HepG2 (cell line): Measurements from ENCODE around the gene OR1J1. TPM values are rescaled to one million over a fixed set of nuclear protein-coding genes. Genes with fewer than 3 reads are reported as not detected.

Experiments used
- ATAC-seq: fragments of 200-7000 bp; cut with Tn5 transposase; 3 replicates; pipeline ENCODE4 v1.9.1; 2020; ENCODE audit warnings: mild to moderate bottlenecking, moderate library complexity
- BruUV-seq: library from RNA; stranded (reverse); fragments of 400-500 nt; replicated peaks from 2 replicates; lab custom pipeline; 2021; lab: Mats Ljungman, UMichigan
- CTCF ChIA-PET: fragments of 300-600 bp; formaldehyde crosslinking; extraction: SDS; loops from one replicate; lab custom pipeline; 2021; ENCODE audit warnings: low total read pairs, inconsistent platforms, low intra/inter-chr PET ratio; lab: Yijun Ruan, JAX
- POLR2A ChIA-PET: fragments of 350-600 bp; sonication (Branson Sonifier 250); formaldehyde crosslinking; loops from one replicate; lab custom pipeline; 2020; ENCODE audit warnings: antibody characterized with exemption, inconsistent platforms; lab: Yijun Ruan, JAX
- DNase-seq: peaks from one replicate; pipeline ENCODE4 v3.0.0-alpha.2; 2015; ENCODE audit warnings: low spot score
- FAIRE-seq: peaks from 3 replicates; lab custom pipeline; 2011; peaks lifted over from hg19 to GRCh38; lab: Jason Lieb, UNC
- H2AFZ ChIP-seq: one replicate; pipeline ENCODE4 v1.6.1; 2011; ENCODE audit warnings: low read length, inconsistent platforms
- H3K27ac ChIP-seq: fragments of 300-600 bp; 3 replicates; pipeline ENCODE4 v1.8.0; 2011; ENCODE audit warnings: mixed run types, mild to moderate bottlenecking, mixed read lengths, low read length, inconsistent platforms; ENCODE audit not compliant: insufficient read depth; ENCODE audit errors: extremely low read length
- H3K27me3 ChIP-seq, 2 experiments: fragments of 200-600 bp in 1 of 2; 2 replicates in 1 of 2; 3 replicates in 1 of 2; pipeline versions ENCODE4 v1.6.0 to v1.8.0; 2011; ENCODE audit warnings: low read length in 2 of 2, mild to moderate bottlenecking in 2 of 2, moderate library complexity in 2 of 2, inconsistent platforms in 1 of 2; ENCODE audit not compliant: insufficient read depth in 2 of 2, control insufficient read depth in 1 of 2
- H3K36me3 ChIP-seq, 2 experiments: fragments of 200-600 bp in 1 of 2; replicated peaks in 1 of 2; 2 replicates in 1 of 2; 3 replicates in 1 of 2; pipeline versions ENCODE4 v1.5.1 to v1.8.0; 2011; ENCODE audit warnings: low read length in 2 of 2, inconsistent platforms in 1 of 2; ENCODE audit not compliant: insufficient read depth in 2 of 2, control insufficient read depth in 1 of 2
- H3K4me1 ChIP-seq: 2 replicates; pipeline ENCODE4 v1.5.1; 2012; ENCODE audit warnings: low read length, inconsistent platforms; ENCODE audit not compliant: insufficient read depth
- H3K4me2 ChIP-seq: 2 replicates; pipeline ENCODE4 v1.6.0; 2011; ENCODE audit warnings: low read depth, low read length, inconsistent platforms
- H3K4me3 ChIP-seq, 3 experiments: fragments of 200-600 bp in 1 of 3; sonication (generic), shearing (Covaris generic) in 1 of 3; replicated peaks in 1 of 3; 2 replicates each; pipeline ENCODE4 v1.5.1; 2011 to 2016; ENCODE audit warnings: low read length in 3 of 3, inconsistent platforms in 2 of 3, low read depth in 2 of 3, mild to moderate bottlenecking in 2 of 3, control low read depth in 1 of 3, mixed read lengths in 1 of 3; ENCODE audit not compliant: insufficient read depth in 1 of 3
- H3K79me2 ChIP-seq: one replicate; pipeline ENCODE4 v1.6.1; 2011; ENCODE audit warnings: low read length, inconsistent platforms; ENCODE audit not compliant: insufficient read depth
- H3K9ac ChIP-seq: 2 replicates; pipeline ENCODE4 v1.6.0; 2011; ENCODE audit warnings: mild to moderate bottlenecking, low read depth, low read length, inconsistent platforms; ENCODE audit not compliant: insufficient read depth
- H3K9me3 ChIP-seq: 2 replicates; pipeline ENCODE4 v1.5.1; 2012; ENCODE audit warnings: mild to moderate bottlenecking, low read length
- H4K20me1 ChIP-seq: 2 replicates; pipeline ENCODE4 v1.6.0; 2011; ENCODE audit warnings: inconsistent platforms, mild to moderate bottlenecking, low read length, moderate library complexity; ENCODE audit not compliant: insufficient read depth
- FOXM1 ChIP-seq: sonication (generic); formaldehyde crosslinking; IDR thresholded peaks from 2 replicates; pipeline ENCODE4 v1.5.0; 2020; ENCODE audit warnings: missing genetic modification reagents
- HNRNPLL ChIP-seq: fragments of 200-400 bp; formaldehyde crosslinking; IDR thresholded peaks from 2 replicates; pipeline ENCODE4 v1.6.1; 2017; ENCODE audit warnings: mild to moderate bottlenecking, low read depth, low read length; ENCODE audit not compliant: poor library complexity, severe bottlenecking
- MYC ChIP-seq: sonication (generic); formaldehyde crosslinking; IDR thresholded peaks from 2 replicates; pipeline ENCODE4 v1.9.0; 2021; ENCODE audit warnings: missing genetic modification reagents, borderline replicate concordance
- NCOA1 ChIP-seq: sonication (generic); formaldehyde crosslinking; IDR thresholded peaks from 2 replicates; pipeline ENCODE4 v1.9.0; 2021; ENCODE audit warnings: missing genetic modification reagents
- PLRG1 ChIP-seq: fragments of 450-650 bp; conservative IDR thresholded peaks from 2 replicates; pipeline ENCODE4 v1.6.1; 2016
- SOX5 ChIP-seq: IDR thresholded peaks from 2 replicates; pipeline ENCODE4 v1.6.1; 2016; ENCODE audit warnings: borderline replicate concordance
- THAP11 ChIP-seq: IDR thresholded peaks from 2 replicates; pipeline ENCODE4 v1.6.1; 2016; ENCODE audit warnings: missing biosample characterization, missing genetic modification reagents
- ZFAT ChIP-seq: sonication (generic); formaldehyde crosslinking; conservative IDR thresholded peaks from 2 replicates; pipeline ENCODE4 v1.8.1; 2023; ENCODE audit warnings: missing genetic modification reagents, inconsistent platforms
- ZMAT3 ChIP-seq: sonication (generic); formaldehyde crosslinking; conservative IDR thresholded peaks from 2 replicates; pipeline ENCODE4 v1.7.0; 2021; ENCODE audit warnings: missing genetic modification reagents
- ZNF101 ChIP-seq: sonication (generic); formaldehyde crosslinking; IDR thresholded peaks from 2 replicates; pipeline ENCODE4 v1.4.0; 2020; ENCODE audit warnings: mild to moderate bottlenecking, low read depth, missing genetic modification reagents, borderline replicate concordance
- ZNF143 ChIP-seq: sonication (generic); formaldehyde crosslinking; IDR thresholded peaks from 2 replicates; pipeline ENCODE4 v1.4.0; 2020; ENCODE audit warnings: missing genetic modification reagents
- ZNF30 ChIP-seq: sonication (generic); formaldehyde crosslinking; IDR thresholded peaks from 2 replicates; pipeline ENCODE4 v1.5.0; 2020; ENCODE audit warnings: mild to moderate bottlenecking, missing genetic modification reagents
- WGBS: methylation state at CpG from one replicate; pipeline ENCODE4 v1.1.6; 2017; ENCODE audit warnings: low lambda C conversion rate; 5-methylcytosine and 5-hydroxymethylcytosine counted together
- in situ Hi-C: cut with HindIII; loops from 2 replicates; pipeline ENCODE4 v1.10.0; 2017; ENCODE audit warnings: low pct_unique_long_range_greater_than_20kb; ENCODE audit not compliant: extremely low pct_ligation_motif_present
- intact Hi-C: fragments of 100-400 bp; cut with micrococcal nuclease; formaldehyde crosslinking; loops from one replicate; pipeline ENCODE4 v1.10.0; 2022; ENCODE audit not compliant: unreplicated experiment
- polyA plus RNA-seq, 8 experiments: library from polyadenylated mRNA; depleted of rRNA in 3 of 8; stranded (reverse) in 7 of 8; unstranded in 1 of 8; fragments of >200 nt; fragmentation: Illumina TruSeq in 4 of 8; extraction: Trizol in 4 of 8; gene quantifications; 2 replicates each; pipeline versions ENCODE4 v1.2.1 to v1.2.3, GENCODE V29; 2011 to 2016; ENCODE audit warnings: low read depth in 4 of 8, missing spikeins in 1 of 8, mixed read lengths in 1 of 8; ENCODE audit not compliant: insufficient read depth in 1 of 8
- total RNA-seq, 5 experiments: library from RNA; depleted of rRNA; stranded (reverse); fragments of >200 nt; fragmentation: Illumina TruSeq; extraction: Trizol; gene quantifications; 2 replicates each; pipeline ENCODE4 v1.2.3, GENCODE V29; 2016; ENCODE audit warnings: low read depth in 1 of 5
- TF ChIP-seq, protein P1 (sequence below): sonication (generic); formaldehyde crosslinking; IDR thresholded peaks from 2 replicates; pipeline ENCODE4 v1.5.0; 2020; ENCODE audit warnings: missing genetic modification reagents, mild to moderate bottlenecking, borderline replicate concordance
- TF ChIP-seq, protein P2 (sequence below): sonication (generic); formaldehyde crosslinking; IDR thresholded peaks from 2 replicates; pipeline ENCODE4 v1.8.1; 2023; ENCODE audit warnings: missing genetic modification reagents, mild to moderate bottlenecking, borderline replicate concordance
- TF ChIP-seq, protein P3 (sequence below): sonication (generic); formaldehyde crosslinking; IDR thresholded peaks from 2 replicates; pipeline ENCODE4 v1.8.0; 2022; ENCODE audit warnings: mild to moderate bottlenecking, missing genetic modification reagents; ENCODE audit not compliant: insufficient replicate concordance
- TF ChIP-seq, protein P4 (sequence below): sonication (generic); formaldehyde crosslinking; IDR thresholded peaks from 2 replicates; pipeline ENCODE4 v1.4.0; 2020; ENCODE audit warnings: missing genetic modification reagents
- TF ChIP-seq, protein P5 (sequence below): IDR thresholded peaks from 2 replicates; pipeline ENCODE4 v1.6.1; 2018; ENCODE audit warnings: missing genetic modification reagents
- TF ChIP-seq, protein P6 (sequence below): IDR thresholded peaks from 2 replicates; pipeline ENCODE4 v1.6.1; 2012; ENCODE audit warnings: inconsistent platforms

OR1J1 gene
- total and polyA plus RNA-seq, 2 of the 13 experiments (the other 11 are each of a cell fraction or from before 2014, with no cell fraction given), result not detected

DNA sequence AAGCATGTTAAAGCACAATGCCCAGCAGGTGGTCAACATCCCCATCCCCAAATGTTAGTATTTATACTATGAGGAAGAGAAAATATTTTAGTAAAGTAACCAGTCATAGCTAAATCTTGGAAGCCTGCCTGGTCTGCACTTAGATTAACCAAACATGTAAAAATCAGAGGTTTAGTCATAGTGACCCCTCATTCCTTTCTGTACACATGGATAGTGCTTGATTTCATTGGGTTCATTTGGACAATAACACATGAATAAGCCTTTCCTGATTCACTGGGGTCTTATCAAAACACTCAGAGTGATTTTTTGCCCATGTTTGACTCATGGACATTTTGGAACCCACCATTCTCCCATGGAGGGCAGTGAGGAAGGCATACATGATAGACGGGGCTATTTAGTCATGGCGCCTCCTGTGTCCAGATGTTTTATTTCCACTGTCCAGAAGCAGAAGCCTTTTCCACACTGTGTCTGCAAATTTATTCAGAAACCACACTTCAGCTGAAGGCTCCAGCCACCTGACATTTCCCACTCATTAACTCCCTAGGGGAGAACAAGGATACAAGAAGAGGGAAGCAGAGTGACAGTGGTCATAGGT lies 32.5 kb downstream of the OR1J1 start (continued):
- no peak for TF ChIP-seq ZNF101 (CRISPR knock-in tag)
- TF ChIP-seq FOXM1 (CRISPR knock-in tag), result no peak
- TF ChIP-seq ZFAT, result no peak
- TF ChIP-seq SOX5, result no peak

DNA sequence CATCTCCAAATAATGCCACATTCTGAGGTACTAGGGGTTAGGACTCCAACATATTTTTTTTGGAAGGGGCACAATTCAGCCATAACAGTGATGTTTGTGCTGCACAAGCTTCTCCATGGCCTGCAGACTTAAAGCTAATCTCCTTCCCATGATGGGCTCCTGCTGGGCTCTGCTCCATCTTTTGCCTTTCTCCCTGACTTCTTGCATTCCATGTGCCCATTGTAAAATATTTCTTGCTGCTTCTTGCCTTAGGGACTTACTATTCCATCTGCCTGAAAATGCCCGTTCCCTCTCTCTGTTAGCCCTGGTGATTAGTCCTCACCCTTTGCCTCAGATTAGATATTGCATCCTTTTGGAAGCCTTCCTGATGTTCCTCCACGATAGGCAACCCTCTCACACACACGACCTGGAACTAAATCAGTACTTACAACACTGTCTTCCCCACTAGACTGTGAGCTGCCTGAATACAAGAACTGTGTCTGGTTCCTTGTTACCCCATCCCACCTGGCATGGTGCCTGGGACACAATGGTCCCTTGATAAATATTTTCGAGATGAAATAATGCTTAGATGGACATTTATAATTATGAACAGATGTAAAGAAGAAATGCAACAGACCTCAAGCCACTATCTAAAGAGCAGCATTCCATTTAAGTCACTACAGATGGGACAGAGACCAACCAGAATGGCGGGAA lies 33.5 kb downstream of the OR1J1 start:
- Histone ChIP-seq H3K4me1 (peaks cover 16% of the 10 kb centered on the region), H3K27ac (no peak overlapping the region), H2AFZ (no peak overlapping the region), H3K4me2 (no peak overlapping the region), H3K9me3 (peaks cover 5% of the 10 kb centered on the region), H3K79me2 (no peaks in the 10 kb centered on the region), H3K36me3 (no peaks in the 10 kb centered on the region), H3K9ac (no peak overlapping the region), H3K4me3 (no peak overlapping the region), H4K20me1 (no peaks in the 10 kb centered on the region), H3K27me3 (no peaks in the 10 kb centered on the region; a peak in 1 of 5 replicates)
- in situ Hi-C loops (no loop called here), intact Hi-C loops (no loop called here)
- WGBS, result 5% methylated on average over 5 of the region's 5 CpGs
- FAIRE-seq (no peak), DNase-seq (no peak), ATAC-seq (no peak)
- no TSS peak for BruUV-seq
- POLR2A ChIA-PET, result no interaction called here
- CTCF ChIA-PET, result no interaction called here
- TF ChIP-seq ZNF30 (CRISPR knock-in tag) (no peak), MYC (no peak), PLRG1 (no peak), HNRNPLL (no peak), NCOA1 (CRISPR knock-in tag) (no peak), ZMAT3 (CRISPR knock-in tag) (no peak), ZNF143 (CRISPR knock-in tag) (no peak), THAP11 (CRISPR knock-in tag) (no peak)
- TF ChIP-seq, protein P1, sequence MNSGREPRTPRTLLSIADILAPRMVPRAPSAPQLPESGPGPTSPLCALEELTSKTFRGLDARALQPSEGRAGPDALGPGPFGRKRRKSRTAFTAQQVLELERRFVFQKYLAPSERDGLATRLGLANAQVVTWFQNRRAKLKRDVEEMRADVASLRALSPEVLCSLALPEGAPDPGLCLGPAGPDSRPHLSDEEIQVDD, result no peak
- TF ChIP-seq, protein P2, sequence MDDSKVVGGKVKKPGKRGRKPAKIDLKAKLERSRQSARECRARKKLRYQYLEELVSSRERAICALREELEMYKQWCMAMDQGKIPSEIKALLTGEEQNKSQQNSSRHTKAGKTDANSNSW (CRISPR knock-in tag), result no peak
- TF ChIP-seq, protein P3, sequence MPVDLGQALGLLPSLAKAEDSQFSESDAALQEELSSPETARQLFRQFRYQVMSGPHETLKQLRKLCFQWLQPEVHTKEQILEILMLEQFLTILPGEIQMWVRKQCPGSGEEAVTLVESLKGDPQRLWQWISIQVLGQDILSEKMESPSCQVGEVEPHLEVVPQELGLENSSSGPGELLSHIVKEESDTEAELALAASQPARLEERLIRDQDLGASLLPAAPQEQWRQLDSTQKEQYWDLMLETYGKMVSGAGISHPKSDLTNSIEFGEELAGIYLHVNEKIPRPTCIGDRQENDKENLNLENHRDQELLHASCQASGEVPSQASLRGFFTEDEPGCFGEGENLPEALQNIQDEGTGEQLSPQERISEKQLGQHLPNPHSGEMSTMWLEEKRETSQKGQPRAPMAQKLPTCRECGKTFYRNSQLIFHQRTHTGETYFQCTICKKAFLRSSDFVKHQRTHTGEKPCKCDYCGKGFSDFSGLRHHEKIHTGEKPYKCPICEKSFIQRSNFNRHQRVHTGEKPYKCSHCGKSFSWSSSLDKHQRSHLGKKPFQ (CRISPR knock-in tag), result no peak
- TF ChIP-seq, protein P4, sequence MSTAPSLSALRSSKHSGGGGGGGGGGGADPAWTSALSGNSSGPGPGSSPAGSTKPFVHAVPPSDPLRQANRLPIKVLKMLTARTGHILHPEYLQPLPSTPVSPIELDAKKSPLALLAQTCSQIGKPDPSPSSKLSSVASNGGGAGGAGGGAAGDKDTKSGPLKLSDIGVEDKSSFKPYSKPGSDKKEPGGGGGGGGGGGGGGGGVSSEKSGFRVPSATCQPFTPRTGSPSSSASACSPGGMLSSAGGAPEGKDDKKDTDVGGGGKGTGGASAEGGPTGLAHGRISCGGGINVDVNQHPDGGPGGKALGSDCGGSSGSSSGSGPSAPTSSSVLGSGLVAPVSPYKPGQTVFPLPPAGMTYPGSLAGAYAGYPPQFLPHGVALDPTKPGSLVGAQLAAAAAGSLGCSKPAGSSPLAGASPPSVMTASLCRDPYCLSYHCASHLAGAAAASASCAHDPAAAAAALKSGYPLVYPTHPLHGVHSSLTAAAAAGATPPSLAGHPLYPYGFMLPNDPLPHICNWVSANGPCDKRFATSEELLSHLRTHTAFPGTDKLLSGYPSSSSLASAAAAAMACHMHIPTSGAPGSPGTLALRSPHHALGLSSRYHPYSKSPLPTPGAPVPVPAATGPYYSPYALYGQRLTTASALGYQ, result no peak
- TF ChIP-seq, protein P5, sequence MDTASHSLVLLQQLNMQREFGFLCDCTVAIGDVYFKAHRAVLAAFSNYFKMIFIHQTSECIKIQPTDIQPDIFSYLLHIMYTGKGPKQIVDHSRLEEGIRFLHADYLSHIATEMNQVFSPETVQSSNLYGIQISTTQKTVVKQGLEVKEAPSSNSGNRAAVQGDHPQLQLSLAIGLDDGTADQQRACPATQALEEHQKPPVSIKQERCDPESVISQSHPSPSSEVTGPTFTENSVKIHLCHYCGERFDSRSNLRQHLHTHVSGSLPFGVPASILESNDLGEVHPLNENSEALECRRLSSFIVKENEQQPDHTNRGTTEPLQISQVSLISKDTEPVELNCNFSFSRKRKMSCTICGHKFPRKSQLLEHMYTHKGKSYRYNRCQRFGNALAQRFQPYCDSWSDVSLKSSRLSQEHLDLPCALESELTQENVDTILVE (CRISPR knock-in tag), result no peak
- TF ChIP-seq, protein P6, sequence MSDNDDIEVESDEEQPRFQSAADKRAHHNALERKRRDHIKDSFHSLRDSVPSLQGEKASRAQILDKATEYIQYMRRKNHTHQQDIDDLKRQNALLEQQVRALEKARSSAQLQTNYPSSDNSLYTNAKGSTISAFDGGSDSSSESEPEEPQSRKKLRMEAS, result no peak
